Lower lobe of right lung (tissue), 2 donors: ENCODE data around the gene TFAP2C. TPM values are rescaled to one million over a fixed set of nuclear protein-coding genes. Genes with fewer than 3 reads are reported as not detected.

Source experiments
- ATAC-seq, 2 donors: fragments of 200-7000 bp; cut with Tn5 transposase; one replicate each; pipeline ENCODE4 v1.9.1; 2020 to 2022; ENCODE audit warnings: mild to moderate bottlenecking in 2 of 2, moderate library complexity in 2 of 2
- DNase-seq: peaks from one replicate; pipeline ENCODE4 v3.0.0-alpha.2; 2020
- H3K27ac ChIP-seq: fragments of 200-600 bp; one replicate; pipeline ENCODE4 v1.8.0; 2022
- H3K27me3 ChIP-seq: fragments of 200-600 bp; one replicate; pipeline ENCODE4 v1.8.0; 2022; ENCODE audit warnings: low read depth
- H3K36me3 ChIP-seq: fragments of 200-600 bp; one replicate; pipeline ENCODE4 v1.8.0; 2022; ENCODE audit warnings: mild to moderate bottlenecking
- H3K4me1 ChIP-seq: fragments of 200-600 bp; one replicate; pipeline ENCODE4 v1.8.0; 2022
- H3K4me3 ChIP-seq: fragments of 200-600 bp; one replicate; pipeline ENCODE4 v1.8.0; 2022; ENCODE audit warnings: mild to moderate bottlenecking
- H3K9me3 ChIP-seq: fragments of 200-600 bp; one replicate; pipeline ENCODE4 v1.8.0; 2022
- intact Hi-C: fragments of 100-400 bp; cut with DNase I; formaldehyde crosslinking; loops from one replicate; pipeline ENCODE4 v1.11.0; 2022
- total RNA-seq: library from RNA; stranded (reverse); fragmentation: NEBNext Ultra II Directional; extraction: Animal tissue kit (Norgen Biotek cat#: 25700); gene quantifications from one replicate; pipeline ENCODE4 v1.2.1, GENCODE V29; 2021
- TF ChIP-seq, protein P1 (sequence below): fragments of 200-600 bp; IDR thresholded peaks from one replicate; pipeline ENCODE4 v1.8.0; 2022; ENCODE audit warnings: antibody characterized with exemption, mild to moderate bottlenecking
- donor health status: DM: no; HTN: yes; CAD: no; lungs with severe emphysema.

The TFAP2C gene
- total RNA-seq, 1 donor from 2014 or later: 4.2 TPM

DNA sequence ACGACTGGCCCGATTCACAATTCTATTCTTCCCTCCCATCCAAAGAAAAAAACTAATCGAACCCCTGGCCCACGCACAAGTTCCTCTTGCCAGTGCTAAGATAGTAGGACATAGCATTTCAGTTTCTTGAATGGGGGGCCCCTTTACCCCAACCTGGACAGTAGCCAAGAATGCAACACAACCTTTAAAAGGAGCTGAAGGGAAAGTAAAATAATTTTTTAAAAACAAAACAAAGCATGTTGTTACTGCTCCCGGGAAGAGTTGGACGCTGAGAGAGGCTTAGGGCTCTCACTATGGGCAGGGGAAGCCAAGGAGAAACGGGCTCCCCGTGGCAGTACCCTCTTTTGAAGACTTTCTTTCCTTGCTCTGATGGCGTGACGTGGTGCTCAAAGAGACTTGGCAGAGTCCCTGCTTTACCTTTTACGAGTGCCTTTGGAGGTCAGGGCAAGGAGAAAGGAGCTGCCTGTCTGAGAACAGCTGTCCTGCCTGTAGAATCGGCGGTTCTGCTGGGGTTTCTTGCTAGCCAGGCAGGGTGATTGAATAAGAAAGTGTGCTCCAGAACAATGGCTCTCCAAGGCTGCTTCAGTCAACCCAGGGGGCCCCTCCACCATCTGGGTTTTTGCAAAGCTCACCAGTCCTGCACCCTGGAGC, 5.8 kb downstream of the TFAP2C start:
- ATAC-seq (no peak), DNase-seq (no peak)
- TF ChIP-seq, protein P1, sequence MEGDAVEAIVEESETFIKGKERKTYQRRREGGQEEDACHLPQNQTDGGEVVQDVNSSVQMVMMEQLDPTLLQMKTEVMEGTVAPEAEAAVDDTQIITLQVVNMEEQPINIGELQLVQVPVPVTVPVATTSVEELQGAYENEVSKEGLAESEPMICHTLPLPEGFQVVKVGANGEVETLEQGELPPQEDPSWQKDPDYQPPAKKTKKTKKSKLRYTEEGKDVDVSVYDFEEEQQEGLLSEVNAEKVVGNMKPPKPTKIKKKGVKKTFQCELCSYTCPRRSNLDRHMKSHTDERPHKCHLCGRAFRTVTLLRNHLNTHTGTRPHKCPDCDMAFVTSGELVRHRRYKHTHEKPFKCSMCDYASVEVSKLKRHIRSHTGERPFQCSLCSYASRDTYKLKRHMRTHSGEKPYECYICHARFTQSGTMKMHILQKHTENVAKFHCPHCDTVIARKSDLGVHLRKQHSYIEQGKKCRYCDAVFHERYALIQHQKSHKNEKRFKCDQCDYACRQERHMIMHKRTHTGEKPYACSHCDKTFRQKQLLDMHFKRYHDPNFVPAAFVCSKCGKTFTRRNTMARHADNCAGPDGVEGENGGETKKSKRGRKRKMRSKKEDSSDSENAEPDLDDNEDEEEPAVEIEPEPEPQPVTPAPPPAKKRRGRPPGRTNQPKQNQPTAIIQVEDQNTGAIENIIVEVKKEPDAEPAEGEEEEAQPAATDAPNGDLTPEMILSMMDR: no peak
- no peaks in the 10 kb centered on the region for H3K9me3 ChIP-seq
- intact Hi-C loops: no loop called here
- no peaks in the 10 kb centered on the region for H3K4me1 ChIP-seq
- H3K4me3 ChIP-seq: no peak overlapping the region
- no peaks in the 10 kb centered on the region for H3K36me3 ChIP-seq
- peaks cover 47% of the 10 kb centered on the region for H3K27me3 ChIP-seq
- no peak overlapping the region for H3K27ac ChIP-seq

DNA sequence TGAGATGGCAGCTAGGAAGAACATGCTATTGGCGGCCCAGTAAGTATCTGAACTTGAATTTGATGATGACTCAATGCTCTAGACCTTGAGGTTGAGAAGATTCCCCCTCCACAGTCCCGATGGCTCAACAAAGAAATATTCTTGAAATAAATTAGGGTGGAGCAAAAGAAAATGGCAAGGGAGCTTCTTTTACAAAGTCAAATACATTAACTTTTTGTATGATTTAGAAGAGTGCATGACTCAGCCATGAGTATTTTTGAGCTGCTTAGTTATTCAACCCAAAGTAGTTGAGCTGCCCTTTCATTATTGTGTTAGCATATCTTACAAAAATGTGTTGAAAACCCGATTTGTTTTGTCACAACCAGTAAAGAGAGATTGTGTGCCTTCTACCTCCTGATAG, 7.6 kb downstream of the TFAP2C start:
- intact Hi-C loops: no loop called here
- Histone ChIP-seq H3K27me3 (peaks cover 28% of the 10 kb centered on the region), H3K4me3 (no peak overlapping the region)

DNA sequence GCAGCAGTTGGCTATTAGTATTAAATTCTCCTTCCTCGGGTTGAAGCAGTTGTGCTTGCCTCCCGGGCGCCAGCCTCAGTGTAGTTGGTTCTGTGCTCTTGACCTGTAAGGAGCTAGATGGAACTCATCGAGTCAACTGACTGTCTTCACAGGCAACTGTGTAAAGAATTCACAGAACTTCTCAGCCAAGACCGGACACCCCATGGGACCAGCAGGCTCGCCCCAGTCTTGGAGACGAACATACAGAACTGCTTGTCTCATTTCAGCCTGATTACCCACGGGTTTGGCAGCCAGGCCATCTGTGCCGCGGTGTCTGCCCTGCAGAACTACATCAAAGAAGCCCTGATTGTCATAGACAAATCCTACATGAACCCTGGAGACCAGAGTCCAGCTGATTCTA, 8.5 kb downstream of the TFAP2C start:
- intact Hi-C loops: no loop called here
- no peak overlapping the region for H3K4me3 ChIP-seq
- H3K9me3 ChIP-seq: no peaks in the 10 kb centered on the region
- no peaks in the 10 kb centered on the region for H3K36me3 ChIP-seq
- TF ChIP-seq, protein P1: no peak
- ATAC-seq: no peak
- no peaks in the 10 kb centered on the region for H3K4me1 ChIP-seq
- H3K27ac ChIP-seq: no peak overlapping the region
- H3K27me3 ChIP-seq: peaks cover 20% of the 10 kb centered on the region
- no peak for DNase-seq

More for the DNA sequence above, 7.6 kb downstream of the TFAP2C start:
- Histone ChIP-seq H3K36me3 (no peaks in the 10 kb centered on the region), H3K27ac (no peak overlapping the region), H3K9me3 (no peaks in the 10 kb centered on the region), H3K4me1 (no peaks in the 10 kb centered on the region)
- ATAC-seq (no peak), DNase-seq (no peak)
- TF ChIP-seq, protein P1: no peak

DNA sequence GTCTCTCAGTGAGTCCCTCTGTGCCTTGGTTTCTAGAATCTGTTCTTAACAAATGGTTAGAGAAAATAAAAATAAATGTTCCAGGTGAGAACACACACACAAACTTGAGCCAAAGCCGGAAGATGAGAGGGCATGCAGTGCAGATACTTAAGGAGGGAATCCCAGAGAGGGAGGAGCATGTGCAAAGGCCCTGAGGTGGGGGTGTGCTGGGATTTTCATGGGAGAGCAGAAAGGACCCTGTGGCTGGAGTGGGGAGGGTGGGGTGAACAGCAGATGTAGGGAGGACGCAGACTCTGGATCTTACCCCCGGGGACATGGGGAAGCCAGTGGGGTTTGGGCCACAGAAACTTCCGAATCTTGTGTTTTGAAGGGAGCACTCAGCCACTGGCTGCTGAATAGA, 17.5 kb downstream of the TFAP2C start:
- no peaks in the 10 kb centered on the region for H3K9me3 ChIP-seq
- no peak overlapping the region for H3K4me3 ChIP-seq
- H3K27me3 ChIP-seq: no peaks in the 10 kb centered on the region
- intact Hi-C loops: no loop called here
- H3K36me3 ChIP-seq: no peaks in the 10 kb centered on the region
- no peaks in the 10 kb centered on the region for H3K4me1 ChIP-seq
- TF ChIP-seq, protein P1: no peak
- ATAC-seq (no peak), DNase-seq (no peak)
- H3K27ac ChIP-seq: no peak overlapping the region

DNA sequence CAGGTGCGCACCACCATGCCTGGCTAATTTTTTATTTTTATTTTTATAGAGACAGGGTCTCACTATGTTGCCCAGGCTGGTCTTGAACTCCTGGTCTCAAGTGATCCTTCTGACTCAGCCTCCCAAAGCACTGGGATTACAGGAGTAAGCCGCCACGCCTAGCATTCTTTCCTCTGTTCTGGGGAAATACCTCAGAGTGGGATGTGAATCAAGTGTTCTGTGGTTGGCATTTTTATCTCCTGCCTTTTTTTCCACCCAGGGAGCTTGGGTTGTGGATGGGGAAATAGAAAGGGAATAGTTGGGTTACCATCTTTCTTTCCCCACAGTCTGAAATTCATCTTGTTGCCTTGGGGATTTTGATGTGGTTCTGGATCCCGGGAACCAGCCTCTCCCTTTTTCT, 24.1 kb downstream of the TFAP2C start:
- Histone ChIP-seq H3K4me1 (no peaks in the 10 kb centered on the region), H3K27me3 (no peaks in the 10 kb centered on the region), H3K4me3 (no peak overlapping the region), H3K27ac (no peak overlapping the region), H3K9me3 (no peaks in the 10 kb centered on the region), H3K36me3 (no peaks in the 10 kb centered on the region)
- intact Hi-C loops: no loop called here
- DNase-seq (no peak), ATAC-seq (no peak)
- TF ChIP-seq, protein P1: no peak
